ENCODE data around the gene EIF4A3. TPM values are rescaled to one million over a fixed set of nuclear protein-coding genes. Genes with fewer than 3 reads are reported as not detected.

EIF4A3 gene
- polyA plus RNA-seq, 1 donor (not counting 4 experiments of a cell fraction or from before 2014, with no cell fraction given) = 143 TPM

GRCh38 chr17:80171681-80172080, 24.8 kb upstream of the EIF4A3 start:
- H3K9ac ChIP-seq (ENCODE audit: control insufficient read depth, extremely low read depth, insufficient read depth, low read length) = no peak overlapping the region
- TF ChIP-seq CTCF (optimal IDR thresholded peaks at IDR 0.05 in 1 of 3, IDR thresholded peaks at IDR 0.05 in 1 of 3, conservative IDR thresholded peaks at IDR 0.05 in 1 of 3; ENCODE audit: extremely low read depth in 1 of 3, insufficient read depth in 2 of 3, low read length in 3 of 3) (no peak), EZH2 (IDR thresholded peaks at IDR 0.05; ENCODE audit: low read length) (no peak)
- H3K9me1 ChIP-seq (ENCODE audit: control insufficient read depth, extremely low read depth, insufficient read depth, low read length) = no peaks in the 10 kb centered on the region
- H3K4me1 ChIP-seq (ENCODE audit: control insufficient read depth, extremely low read depth, insufficient read depth, low read length) = peaks cover 14% of the 10 kb centered on the region
- no peak overlapping the region for H3K4me2 ChIP-seq (ENCODE audit: control insufficient read depth, extremely low read depth, insufficient read depth, low read depth, low read length)
- no peak overlapping the region for H3K4me3 ChIP-seq (ENCODE audit: control insufficient read depth in 2 of 3, extremely low read depth in 1 of 3, insufficient read depth in 2 of 3, low read depth in 1 of 3, low read length in 3 of 3)
- no peak overlapping the region for H2AFZ ChIP-seq (ENCODE audit: control insufficient read depth, low read length)
- H3K27me3 ChIP-seq (ENCODE audit: control insufficient read depth, extremely low read depth, insufficient read depth, low read length) = peaks cover 6% of the 10 kb centered on the region
- no peaks in the 10 kb centered on the region for H3K79me2 ChIP-seq (ENCODE audit: control insufficient read depth, insufficient read depth, low read length)
- DNase-seq (ENCODE audit: low read depth, low spot score) = no peak
- no peaks in the 10 kb centered on the region for H4K20me1 ChIP-seq (ENCODE audit: control insufficient read depth, extremely low read depth, insufficient read depth, low read length)
- no peaks in the 10 kb centered on the region for H3K9me3 ChIP-seq (ENCODE audit: control insufficient read depth, low read depth, low read length)
- no peak overlapping the region for H3K27ac ChIP-seq (ENCODE audit: control insufficient read depth, insufficient read depth, low read length)
- H3K36me3 ChIP-seq (ENCODE audit: control insufficient read depth in 2 of 2, extremely low read depth in 1 of 2, insufficient read depth in 2 of 2, low read length in 2 of 2) = no peaks in the 10 kb centered on the region
- no peak for FAIRE-seq
- dilution Hi-C loops (cut with MboI; ENCODE audit: extremely low pct_ligation_motif_present, low sequenced_read_pairs) = no loop called here

GRCh38 chr17:80169784-80170500, 23.0 kb upstream of the EIF4A3 start, which contains the start of gene CARD14:
Gene CARD14 (plus strand): TSS chr17:80170030. CDS start chr17:80181439, 11,409 bp downstream.
- peak within 1 kb of the TSS; percentile 78 for H2AFZ ChIP-seq (ENCODE audit: control insufficient read depth, low read length)

More at GRCh38 chr17:80169784-80170500, 23.0 kb upstream of the EIF4A3 start, which contains the start of gene CARD14:
- peak within 1 kb of the TSS; percentile 4 for H3K9ac ChIP-seq (ENCODE audit: control insufficient read depth, extremely low read depth, insufficient read depth, low read length)
- no peak within 1 kb of the TSS for H3K27ac ChIP-seq (ENCODE audit: control insufficient read depth, insufficient read depth, low read length)
- FAIRE-seq = peak; percentile 67
- peaks cover 6% of the 10 kb centered on the region for H3K27me3 ChIP-seq (ENCODE audit: control insufficient read depth, extremely low read depth, insufficient read depth, low read length)
- dilution Hi-C loops (cut with MboI; ENCODE audit: extremely low pct_ligation_motif_present, low sequenced_read_pairs) = no loop called here
- H4K20me1 ChIP-seq (ENCODE audit: control insufficient read depth, extremely low read depth, insufficient read depth, low read length) = no peaks in the 10 kb centered on the region
- H3K9me3 ChIP-seq (ENCODE audit: control insufficient read depth, low read depth, low read length) = no peaks in the 10 kb centered on the region
- H3K4me2 ChIP-seq (ENCODE audit: control insufficient read depth, extremely low read depth, insufficient read depth, low read depth, low read length) = peak within 1 kb of the TSS; percentile 66
- H3K36me3 ChIP-seq (ENCODE audit: control insufficient read depth in 2 of 2, extremely low read depth in 1 of 2, insufficient read depth in 2 of 2, low read length in 2 of 2) = no peaks in the 10 kb centered on the region
- H3K4me1 ChIP-seq (ENCODE audit: control insufficient read depth, extremely low read depth, insufficient read depth, low read length) = peaks cover 9% of the 10 kb centered on the region
- no peaks in the 10 kb centered on the region for H3K9me1 ChIP-seq (ENCODE audit: control insufficient read depth, extremely low read depth, insufficient read depth, low read length)
- TF ChIP-seq CTCF (optimal IDR thresholded peaks at IDR 0.05 in 1 of 3, IDR thresholded peaks at IDR 0.05 in 1 of 3, conservative IDR thresholded peaks at IDR 0.05 in 1 of 3; ENCODE audit: extremely low read depth in 1 of 3, insufficient read depth in 2 of 3, low read length in 3 of 3) = no peak
- TF ChIP-seq EZH2 (IDR thresholded peaks at IDR 0.05; ENCODE audit: low read length) = no peak
- H3K79me2 ChIP-seq (ENCODE audit: control insufficient read depth, insufficient read depth, low read length) = no peaks in the 10 kb centered on the region
- DNase-seq (ENCODE audit: low read depth, low spot score) = no peak
- peak within 1 kb of the TSS in 1 of 3 experiments; percentile 31 for H3K4me3 ChIP-seq (ENCODE audit: control insufficient read depth in 2 of 3, extremely low read depth in 1 of 3, insufficient read depth in 2 of 3, low read depth in 1 of 3, low read length in 3 of 3)

All from keratinocyte (primary cell).